ENCODE data around the gene ZNF70.

ZNF70 gene

GRCh38 chr22:23692598-23693291 lies 58.2 kb downstream of the ZNF70 start:
- H3K27me3 Mint-ChIP-seq (ENCODE audit: low read depth, poor library complexity): no peaks in the 10 kb centered on the region
- H3K27ac Mint-ChIP-seq: peak overlapping the region; percentile 51
- no peaks in the 10 kb centered on the region for H3K9me3 Mint-ChIP-seq
- peak; percentile 33 for DNase-seq
- peaks cover 28% of the 10 kb centered on the region for H3K36me3 Mint-ChIP-seq (ENCODE audit: low read depth)
- H3K4me1 Mint-ChIP-seq: no peaks in the 10 kb centered on the region
- H3K4me3 Mint-ChIP-seq: no peak overlapping the region
- TF ChIP-seq CTCF (IDR thresholded peaks at IDR 0.05): no peak

GRCh38 chr22:23691748-23692423 lies 59.0 kb downstream of the ZNF70 start:
- H3K4me1 Mint-ChIP-seq: no peaks in the 10 kb centered on the region
- TF ChIP-seq CTCF (IDR thresholded peaks at IDR 0.05): no peak
- DNase-seq: no peak
- H3K27me3 Mint-ChIP-seq (ENCODE audit: low read depth, poor library complexity): no peaks in the 10 kb centered on the region
- H3K9me3 Mint-ChIP-seq: no peaks in the 10 kb centered on the region
- no peak overlapping the region for H3K4me3 Mint-ChIP-seq
- peaks cover 28% of the 10 kb centered on the region for H3K36me3 Mint-ChIP-seq (ENCODE audit: low read depth)
- no peak overlapping the region for H3K27ac Mint-ChIP-seq

GRCh38 chr22:23690713-23691112 lies 60.2 kb downstream of the ZNF70 start, which contains the start of gene RGL4:
RGL4 (plus strand) TSS chr22:23691013; CDS start chr22:23692031, 1,018 bp downstream.
- no peak for TF ChIP-seq CTCF (IDR thresholded peaks at IDR 0.05)
- H3K27ac Mint-ChIP-seq: no peak within 1 kb of the TSS
- no peaks in the 10 kb centered on the region for H3K4me1 Mint-ChIP-seq

GRCh38 chr22:23689414-23689813 lies 61.5 kb downstream of the ZNF70 start:
- H3K27me3 Mint-ChIP-seq (ENCODE audit: low read depth, poor library complexity): no peaks in the 10 kb centered on the region
- H3K36me3 Mint-ChIP-seq (ENCODE audit: low read depth): peaks cover 28% of the 10 kb centered on the region
- H3K4me1 Mint-ChIP-seq: no peaks in the 10 kb centered on the region
- no peaks in the 10 kb centered on the region for H3K9me3 Mint-ChIP-seq
- peak overlapping the region; percentile 82 for H3K27ac Mint-ChIP-seq
- no peak for DNase-seq
- no peak overlapping the region for H3K4me3 Mint-ChIP-seq
- TF ChIP-seq CTCF (IDR thresholded peaks at IDR 0.05): no peak

More at GRCh38 chr22:23690713-23691112, 60.2 kb downstream of the ZNF70 start, which contains the start of gene RGL4:
- H3K36me3 Mint-ChIP-seq (ENCODE audit: low read depth): peaks cover 28% of the 10 kb centered on the region
- no peaks in the 10 kb centered on the region for H3K27me3 Mint-ChIP-seq (ENCODE audit: low read depth, poor library complexity)
- no peak within 1 kb of the TSS for H3K4me3 Mint-ChIP-seq
- DNase-seq: no peak
- no peaks in the 10 kb centered on the region for H3K9me3 Mint-ChIP-seq
